ENCODE results near the gene PPM1H. TPM values are rescaled to one million over a fixed set of nuclear protein-coding genes. Genes with fewer than 3 reads are reported as not detected.

PPM1H gene
- total RNA-seq, 1 donor from 2014 or later, result 3.9 TPM

DNA sequence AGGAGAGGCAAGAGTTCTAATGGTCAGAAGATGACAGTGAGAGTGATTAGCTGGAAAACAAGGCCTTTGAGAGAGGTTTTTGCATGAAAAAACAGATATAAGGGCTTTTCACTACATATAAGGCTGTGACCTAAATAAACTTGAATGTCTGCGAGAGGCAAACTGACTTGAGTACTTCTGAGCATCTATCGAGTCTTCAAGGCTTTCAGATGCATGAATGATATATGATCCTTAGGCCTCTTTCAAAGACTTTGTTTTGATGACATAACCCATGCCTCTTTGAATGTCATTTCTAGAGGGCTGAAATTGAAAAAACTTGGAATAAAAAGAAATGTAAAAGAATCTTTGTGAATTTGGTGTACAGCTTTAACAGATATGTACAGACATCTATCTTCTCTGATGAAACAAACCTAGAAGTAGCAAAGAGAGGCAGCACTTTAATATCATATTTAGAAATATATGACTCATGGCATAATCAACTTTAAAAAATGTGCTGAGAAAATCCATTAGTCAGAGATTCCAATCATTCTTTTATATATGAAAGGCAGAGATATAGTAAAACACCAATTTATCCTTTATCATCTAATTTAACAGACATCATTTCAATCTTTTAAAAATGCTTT is 72.6 kb downstream of the PPM1H start:
- DNase-seq (ENCODE audit: low read depth), result no peak
- H3K4me3 ChIP-seq (ENCODE audit: low read depth, low read length), result no peak overlapping the region
- TF ChIP-seq, protein P1, sequence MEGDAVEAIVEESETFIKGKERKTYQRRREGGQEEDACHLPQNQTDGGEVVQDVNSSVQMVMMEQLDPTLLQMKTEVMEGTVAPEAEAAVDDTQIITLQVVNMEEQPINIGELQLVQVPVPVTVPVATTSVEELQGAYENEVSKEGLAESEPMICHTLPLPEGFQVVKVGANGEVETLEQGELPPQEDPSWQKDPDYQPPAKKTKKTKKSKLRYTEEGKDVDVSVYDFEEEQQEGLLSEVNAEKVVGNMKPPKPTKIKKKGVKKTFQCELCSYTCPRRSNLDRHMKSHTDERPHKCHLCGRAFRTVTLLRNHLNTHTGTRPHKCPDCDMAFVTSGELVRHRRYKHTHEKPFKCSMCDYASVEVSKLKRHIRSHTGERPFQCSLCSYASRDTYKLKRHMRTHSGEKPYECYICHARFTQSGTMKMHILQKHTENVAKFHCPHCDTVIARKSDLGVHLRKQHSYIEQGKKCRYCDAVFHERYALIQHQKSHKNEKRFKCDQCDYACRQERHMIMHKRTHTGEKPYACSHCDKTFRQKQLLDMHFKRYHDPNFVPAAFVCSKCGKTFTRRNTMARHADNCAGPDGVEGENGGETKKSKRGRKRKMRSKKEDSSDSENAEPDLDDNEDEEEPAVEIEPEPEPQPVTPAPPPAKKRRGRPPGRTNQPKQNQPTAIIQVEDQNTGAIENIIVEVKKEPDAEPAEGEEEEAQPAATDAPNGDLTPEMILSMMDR (conservative IDR thresholded peaks at IDR 0.05; ENCODE audit: low read depth, low read length), result no peak

DNA sequence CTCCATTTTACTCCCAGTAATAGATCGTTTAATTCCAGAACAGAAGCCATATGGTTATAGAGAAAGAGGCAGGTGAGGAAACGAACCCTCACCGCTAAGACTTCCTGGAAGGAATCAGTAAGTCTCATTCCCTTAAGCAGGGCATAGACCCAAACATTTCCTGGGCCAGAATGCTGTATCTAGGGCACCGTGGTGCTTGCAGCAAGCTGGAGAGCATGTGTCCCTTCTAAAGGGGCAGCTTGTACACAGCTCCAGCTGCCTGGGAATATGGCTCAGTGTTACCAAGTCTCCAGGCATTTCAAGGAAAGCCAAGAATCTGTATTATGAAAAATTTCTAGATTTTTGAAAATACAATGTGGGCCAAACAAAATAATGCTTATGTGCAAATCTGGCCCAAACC is 73.4 kb downstream of the PPM1H start:
- TF ChIP-seq, protein P1 (conservative IDR thresholded peaks at IDR 0.05; ENCODE audit: low read depth, low read length), result no peak
- DNase-seq (ENCODE audit: low read depth), result no peak
- no peak overlapping the region for H3K4me3 ChIP-seq (ENCODE audit: low read depth, low read length)

DNA sequence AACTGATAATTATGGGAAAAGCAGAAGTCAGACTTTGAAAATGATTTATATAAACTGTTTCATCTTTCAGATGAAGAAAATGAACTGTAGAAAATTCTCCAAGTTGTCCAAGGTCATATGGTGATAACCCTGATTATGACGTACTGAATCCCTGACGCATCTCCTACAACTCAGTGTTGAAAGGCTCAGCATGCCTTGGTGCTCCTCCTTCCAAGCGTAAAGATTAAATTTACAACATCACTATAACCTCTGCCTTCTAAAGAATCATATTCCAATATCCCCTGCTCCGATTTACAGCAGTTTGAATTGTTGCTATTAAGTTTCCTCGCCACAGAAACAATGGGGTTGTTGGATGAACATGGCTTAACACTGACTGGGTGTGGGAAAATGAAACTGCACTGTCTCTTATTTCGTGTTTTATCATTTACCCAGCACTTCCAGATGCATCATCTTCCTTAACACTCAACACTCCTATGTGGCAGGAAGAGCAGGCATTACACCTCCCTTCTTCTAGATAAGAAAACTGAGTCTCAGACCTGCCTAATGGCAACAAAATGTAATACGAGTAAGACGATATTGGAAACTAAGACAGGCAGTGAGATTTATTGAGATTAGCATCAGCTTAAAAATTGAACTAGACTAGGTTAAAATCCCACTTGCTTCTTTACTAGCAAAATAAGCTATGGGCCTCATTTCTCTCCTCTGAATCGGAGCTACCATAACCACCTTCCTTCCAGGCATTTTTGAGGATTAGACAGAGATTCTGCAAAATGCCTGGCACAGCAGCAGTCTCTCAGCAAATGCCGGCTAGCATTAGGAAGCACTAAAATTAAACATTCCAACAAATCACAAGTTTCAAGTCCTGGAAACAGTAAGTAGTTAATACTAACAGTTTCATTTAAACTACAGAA is 74.2 kb downstream of the PPM1H start:
- TF ChIP-seq, protein P1 (conservative IDR thresholded peaks at IDR 0.05; ENCODE audit: low read depth, low read length), result no peak
- H3K4me3 ChIP-seq (ENCODE audit: low read depth, low read length), result no peak overlapping the region
- no peak for DNase-seq (ENCODE audit: low read depth)

DNA sequence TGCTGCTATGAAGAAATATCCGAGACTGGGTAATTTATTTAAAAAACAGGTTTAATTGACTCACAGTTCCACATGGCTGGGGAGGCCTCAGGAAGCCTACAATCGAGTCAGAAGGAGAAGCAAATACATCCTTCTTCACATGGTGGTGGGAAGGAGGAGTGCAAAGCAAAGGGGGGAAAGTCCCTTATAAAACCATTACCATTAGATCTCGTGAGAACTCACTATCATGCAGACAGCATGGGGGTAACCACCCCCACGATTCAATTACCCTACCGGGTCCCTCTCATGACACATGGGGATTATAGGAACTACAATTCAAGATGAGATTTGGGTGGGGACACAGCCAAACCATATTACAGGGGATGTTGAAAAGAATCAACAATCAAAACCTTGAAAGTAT is 74.9 kb downstream of the PPM1H start:
- DNase-seq (ENCODE audit: low read depth), result no peak
- TF ChIP-seq, protein P1 (conservative IDR thresholded peaks at IDR 0.05; ENCODE audit: low read depth, low read length), result no peak

DNA sequence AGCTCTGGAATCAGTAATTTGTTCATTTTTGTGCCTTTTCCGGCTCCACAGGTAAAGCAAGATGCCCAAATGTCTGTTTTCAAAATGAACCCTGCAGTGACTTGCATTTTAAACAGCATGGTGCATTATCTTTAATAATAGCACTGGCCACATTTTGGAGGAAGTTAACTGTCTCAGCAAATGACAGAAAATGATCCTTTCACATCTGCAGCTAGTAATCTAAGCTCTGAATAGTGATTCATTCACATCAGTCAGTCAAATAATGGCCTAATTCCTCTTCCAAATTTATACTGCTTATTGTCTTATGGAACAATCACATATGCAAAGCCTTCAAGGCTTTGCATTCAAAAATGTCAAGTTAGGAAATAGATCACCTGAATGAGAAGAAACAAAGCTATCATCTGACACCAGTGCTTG is 75.6 kb downstream of the PPM1H start:
- H3K4me3 ChIP-seq (ENCODE audit: low read depth, low read length), result no peak overlapping the region
- TF ChIP-seq, protein P1 (conservative IDR thresholded peaks at IDR 0.05; ENCODE audit: low read depth, low read length), result no peak
- no peak for DNase-seq (ENCODE audit: low read depth)

More for the DNA sequence above, 74.9 kb downstream of the PPM1H start:
- H3K4me3 ChIP-seq (ENCODE audit: low read depth, low read length), result no peak overlapping the region

DNA sequence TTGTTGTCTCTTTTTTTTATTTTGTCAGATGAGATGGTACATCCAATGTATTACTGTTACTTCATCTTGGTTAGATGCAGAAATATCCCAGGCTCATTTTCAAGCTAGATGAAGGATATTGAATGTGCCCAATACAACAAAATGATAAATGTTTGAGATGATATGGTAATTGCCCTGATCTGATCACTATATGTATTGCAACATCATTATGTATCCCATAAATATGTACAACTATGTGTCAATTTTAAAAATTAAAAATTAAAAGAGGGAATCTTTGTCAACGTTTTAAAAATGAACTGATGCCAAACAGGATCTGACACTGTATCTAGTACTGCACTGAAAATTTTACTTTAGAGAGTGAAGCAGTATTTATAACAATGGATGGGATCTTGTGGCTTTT is 78.5 kb downstream of the PPM1H start:
- no peak overlapping the region for H3K4me3 ChIP-seq (ENCODE audit: low read depth, low read length)
- DNase-seq (ENCODE audit: low read depth), result no peak
- TF ChIP-seq, protein P1 (conservative IDR thresholded peaks at IDR 0.05; ENCODE audit: low read depth, low read length), result no peak
